ENCODE results near the gene MRPL52. TPM values are rescaled to one million over a fixed set of nuclear protein-coding genes. Genes with fewer than 3 reads are reported as not detected.

Gene MRPL52
- total and polyA plus RNA-seq, 2 of the 13 experiments (the other 11 are each of a cell fraction or from before 2014, with no cell fraction given): 118 to 329 TPM

DNA sequence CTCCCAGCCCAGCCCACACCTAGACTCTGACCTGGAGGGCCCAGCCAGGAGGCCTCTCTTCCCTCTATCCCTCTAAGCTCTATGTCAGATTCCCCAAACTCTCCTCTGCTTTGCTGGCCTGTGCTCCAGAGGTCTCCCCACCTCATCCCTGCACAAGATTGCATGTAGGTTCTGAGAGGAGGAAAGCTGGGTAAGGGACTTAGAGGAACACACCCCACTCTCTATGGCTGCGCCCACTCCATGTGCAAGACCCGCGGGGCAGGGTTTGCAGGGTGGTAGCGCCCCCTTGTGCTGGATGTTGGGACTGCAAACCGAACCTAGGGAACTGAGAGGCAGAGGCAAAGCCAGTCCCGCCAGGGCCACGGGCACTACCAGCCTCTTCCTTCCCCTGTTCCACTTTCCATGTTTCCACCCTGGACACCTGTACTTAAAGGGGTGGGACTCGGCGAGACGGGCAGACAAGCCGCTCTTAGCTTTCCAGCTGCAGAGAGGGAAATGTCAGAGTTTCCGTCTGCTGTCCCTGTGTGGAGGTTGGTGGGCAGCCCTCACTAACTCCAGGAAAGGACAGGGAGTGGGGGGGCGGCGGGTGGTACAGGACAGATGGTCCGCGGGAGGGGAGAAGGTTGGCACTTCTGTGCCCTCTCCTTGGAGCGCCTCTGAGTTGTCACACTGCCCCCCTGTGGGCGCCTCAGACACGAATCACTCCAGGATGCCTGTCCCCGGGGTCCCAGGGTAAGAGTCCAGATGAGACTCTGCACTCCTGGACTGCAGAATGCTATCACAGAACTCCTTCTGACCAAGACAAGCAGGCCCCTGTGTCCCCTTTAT, 23.5 kb downstream of the MRPL52 start (continued):
- TF ChIP-seq ZNF816 (CRISPR knock-in tag; IDR thresholded peaks at IDR 0.05; ENCODE audit: borderline replicate concordance) (0 out of 2 replicates have a peak, but pooled peaks have one; percentile 3), HNF4G (IDR thresholded peaks at IDR 0.05; ENCODE audit: borderline replicate concordance, low read depth, low read length) (peak; percentile 23), HNF4G (CRISPR knock-in tag; IDR thresholded peaks at IDR 0.05; ENCODE audit: borderline replicate concordance, low read depth) (peak; percentile 59; the same call in 1 of the 2 replicates), TFDP1 (CRISPR knock-in tag; IDR thresholded peaks at IDR 0.05; ENCODE audit: borderline replicate concordance) (peak; percentile 68), FOXO1 (CRISPR knock-in tag; IDR thresholded peaks at IDR 0.05) (peak; percentile 62; the same call in 1 of the 2 replicates), SMAD3 (CRISPR knock-in tag; IDR thresholded peaks at IDR 0.05) (peak; percentile 92; the same call in 1 of the 2 replicates), PHF21A (CRISPR knock-in tag; IDR thresholded peaks at IDR 0.05) (peak; percentile 89), EEA1 (CRISPR knock-in tag; IDR thresholded peaks at IDR 0.05; ENCODE audit: borderline replicate concordance) (peak; percentile 92; the same call in 1 of the 2 replicates), MEIS1 (CRISPR knock-in tag; IDR thresholded peaks at IDR 0.05; ENCODE audit: borderline replicate concordance) (peak; percentile 88), TEAD3 (CRISPR knock-in tag; optimal IDR thresholded peaks at IDR 0.05; ENCODE audit: borderline replicate concordance) (peak; percentile 80), RAD21 (CRISPR knock-in tag; IDR thresholded peaks at IDR 0.05) (peak; percentile 100), SALL1 (CRISPR knock-in tag; IDR thresholded peaks at IDR 0.05) (peak; percentile 96), SIX4 (CRISPR knock-in tag; IDR thresholded peaks at IDR 0.05) (no peak), ZNF709 (CRISPR knock-in tag; IDR thresholded peaks at IDR 0.05) (peak; percentile 44; the same call in 1 of the 2 replicates), ZNF557 (CRISPR knock-in tag; IDR thresholded peaks at IDR 0.05) (0 out of 2 replicates have a peak, but pooled peaks have one; percentile 18), NONO (IDR thresholded peaks at IDR 0.05) (no peak), NONO (CRISPR knock-in tag; conservative IDR thresholded peaks at IDR 0.05) (peak; percentile 99), GMEB1 (CRISPR knock-in tag; IDR thresholded peaks at IDR 0.05; ENCODE audit: borderline replicate concordance) (peak; percentile 51; the same call in 1 of the 2 replicates)
- TF ChIP-seq, protein P1, sequence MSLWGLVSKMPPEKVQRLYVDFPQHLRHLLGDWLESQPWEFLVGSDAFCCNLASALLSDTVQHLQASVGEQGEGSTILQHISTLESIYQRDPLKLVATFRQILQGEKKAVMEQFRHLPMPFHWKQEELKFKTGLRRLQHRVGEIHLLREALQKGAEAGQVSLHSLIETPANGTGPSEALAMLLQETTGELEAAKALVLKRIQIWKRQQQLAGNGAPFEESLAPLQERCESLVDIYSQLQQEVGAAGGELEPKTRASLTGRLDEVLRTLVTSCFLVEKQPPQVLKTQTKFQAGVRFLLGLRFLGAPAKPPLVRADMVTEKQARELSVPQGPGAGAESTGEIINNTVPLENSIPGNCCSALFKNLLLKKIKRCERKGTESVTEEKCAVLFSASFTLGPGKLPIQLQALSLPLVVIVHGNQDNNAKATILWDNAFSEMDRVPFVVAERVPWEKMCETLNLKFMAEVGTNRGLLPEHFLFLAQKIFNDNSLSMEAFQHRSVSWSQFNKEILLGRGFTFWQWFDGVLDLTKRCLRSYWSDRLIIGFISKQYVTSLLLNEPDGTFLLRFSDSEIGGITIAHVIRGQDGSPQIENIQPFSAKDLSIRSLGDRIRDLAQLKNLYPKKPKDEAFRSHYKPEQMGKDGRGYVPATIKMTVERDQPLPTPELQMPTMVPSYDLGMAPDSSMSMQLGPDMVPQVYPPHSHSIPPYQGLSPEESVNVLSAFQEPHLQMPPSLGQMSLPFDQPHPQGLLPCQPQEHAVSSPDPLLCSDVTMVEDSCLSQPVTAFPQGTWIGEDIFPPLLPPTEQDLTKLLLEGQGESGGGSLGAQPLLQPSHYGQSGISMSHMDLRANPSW (CRISPR knock-in tag; IDR thresholded peaks at IDR 0.05; ENCODE audit: borderline replicate concordance): peak; percentile 65; the same call in 1 of the 2 replicates

All from HepG2 (cell line).